Cardiac septum (tissue), 1 donor: Measurements from ENCODE around the gene FOXF1. TPM values are rescaled to one million over a fixed set of nuclear protein-coding genes. Genes with fewer than 3 reads are reported as not detected.

ENCODE experiments used
- DNase-seq: peaks from one replicate; pipeline ENCODE4 v3.0.0-alpha.2; 2020; ENCODE audit warnings: low spot score
- intact Hi-C: fragments of 100-400 bp; cut with DNase I; formaldehyde crosslinking; loops from one replicate; pipeline ENCODE4 v1.14.0; 2022
- total RNA-seq: library from RNA; stranded (reverse); fragmentation: NEBNext Ultra II Directional; extraction: Animal tissue kit (Norgen Biotek cat#: 25700); gene quantifications from one replicate; pipeline ENCODE4 v1.2.1, GENCODE V29; 2021
- donor health status: DM: no; HTN: no; CAD: no.

Gene FOXF1
- total RNA-seq, 1 donor from 2014 or later: 0.16 TPM

DNA sequence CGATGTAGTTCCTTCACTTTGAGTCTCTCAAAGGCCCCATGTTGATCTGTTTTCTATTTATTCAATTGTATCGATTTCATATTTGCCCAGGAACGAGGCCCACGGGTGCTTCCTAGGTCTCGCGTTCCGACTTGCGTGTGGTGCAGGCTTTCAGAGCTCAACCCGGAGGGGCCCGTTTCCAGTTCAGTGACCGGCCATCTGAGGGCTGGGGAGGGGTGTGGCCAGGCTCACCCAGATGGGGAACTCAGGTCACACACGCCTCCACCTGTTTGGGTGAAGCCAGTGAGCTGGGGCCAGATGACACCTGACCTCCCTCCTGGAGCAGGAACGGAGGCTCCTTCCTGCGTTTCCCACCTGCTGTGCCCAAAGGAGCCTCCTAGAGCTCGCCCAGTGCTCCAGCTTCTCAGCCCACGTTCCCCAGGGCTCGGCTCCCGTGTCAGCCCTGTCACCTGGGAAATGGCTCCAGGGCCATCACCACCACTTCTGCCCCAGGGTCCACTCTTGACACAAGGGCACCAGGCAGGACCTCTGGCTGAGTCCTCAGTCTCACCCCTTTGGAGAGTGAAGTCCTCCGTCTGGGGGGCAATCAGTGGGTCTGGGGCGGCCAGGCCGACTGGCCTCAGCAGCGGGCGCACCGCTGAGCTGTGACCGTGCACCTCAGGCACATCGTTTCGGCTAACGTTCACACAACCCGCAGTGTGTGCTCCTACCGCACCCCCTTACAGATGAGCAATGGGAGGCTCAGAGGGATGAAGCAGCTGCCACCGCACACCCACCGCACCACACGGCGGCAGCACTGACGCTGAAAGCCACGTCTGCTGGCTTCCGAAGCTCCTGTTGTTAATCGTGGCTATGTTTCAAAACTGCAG lies 18.0 kb downstream of the FOXF1 start:
- intact Hi-C loops: no loop called here
- no peak for DNase-seq

DNA sequence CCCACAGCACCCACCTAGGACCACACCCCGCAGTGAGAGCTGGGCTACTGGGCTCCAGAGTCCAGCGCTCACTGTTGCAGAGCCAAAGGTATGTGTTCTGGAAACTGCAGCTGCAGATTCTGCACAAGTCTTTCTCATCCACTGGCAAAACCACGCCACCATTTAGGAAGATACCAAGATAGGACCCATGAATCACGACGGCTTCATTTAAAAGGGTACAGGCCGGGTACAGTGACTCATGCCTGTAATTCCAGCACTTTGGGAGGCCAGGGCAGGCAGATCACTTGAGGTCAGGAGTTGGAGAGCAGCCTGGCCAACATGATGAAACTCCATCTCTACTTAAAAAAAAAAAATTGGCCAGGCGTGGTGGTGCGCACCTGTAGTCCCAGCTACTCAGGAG lies 18.8 kb downstream of the FOXF1 start:
- intact Hi-C loops: no loop called here
- no peak for DNase-seq

DNA sequence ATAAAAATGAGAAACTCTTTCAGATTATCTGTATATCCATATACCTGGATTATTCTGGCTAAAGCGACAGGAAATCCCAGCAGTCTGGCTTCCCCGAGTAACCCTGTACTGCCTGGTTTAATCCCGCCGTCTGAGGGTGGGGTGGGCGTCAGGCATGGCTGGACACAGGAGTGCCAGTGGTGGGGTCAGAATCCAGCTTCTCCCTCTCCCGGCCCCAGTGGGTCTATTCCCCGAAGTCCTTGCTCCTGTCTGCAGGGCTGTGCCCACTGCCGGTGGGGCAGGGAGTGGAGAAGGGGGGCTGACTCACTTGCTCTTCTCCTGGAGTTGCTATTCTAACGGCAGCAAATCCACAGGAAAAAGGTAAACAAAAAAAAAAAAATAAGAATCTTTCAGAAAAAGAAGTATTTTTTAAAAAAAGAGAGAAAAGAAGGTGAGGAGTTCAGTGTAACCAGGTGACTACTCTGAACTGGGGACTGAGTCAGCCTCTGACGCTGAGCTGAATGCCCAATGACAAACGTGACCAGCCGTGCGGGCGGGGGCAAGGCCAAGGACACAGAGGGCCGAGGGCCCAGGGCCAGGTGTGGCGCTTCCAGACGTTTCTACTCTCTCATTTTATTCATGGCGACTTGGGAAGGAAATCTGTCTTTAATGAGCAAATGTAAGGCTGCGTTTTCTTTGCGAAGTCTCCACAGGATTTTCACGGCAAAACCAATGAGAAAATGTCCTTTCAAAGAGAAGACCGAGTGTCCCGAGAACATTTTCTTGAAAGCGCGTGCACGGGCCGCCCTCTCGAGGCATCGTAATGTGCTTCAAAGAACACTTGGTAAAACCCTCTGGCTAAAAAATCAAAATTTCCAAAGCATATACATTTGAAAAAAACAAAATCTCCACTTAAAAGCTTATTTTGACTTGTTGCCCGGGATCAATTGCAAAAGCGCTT lies 20.2 kb downstream of the FOXF1 start:
- intact Hi-C loops: no loop called here
- DNase-seq: no peak

DNA sequence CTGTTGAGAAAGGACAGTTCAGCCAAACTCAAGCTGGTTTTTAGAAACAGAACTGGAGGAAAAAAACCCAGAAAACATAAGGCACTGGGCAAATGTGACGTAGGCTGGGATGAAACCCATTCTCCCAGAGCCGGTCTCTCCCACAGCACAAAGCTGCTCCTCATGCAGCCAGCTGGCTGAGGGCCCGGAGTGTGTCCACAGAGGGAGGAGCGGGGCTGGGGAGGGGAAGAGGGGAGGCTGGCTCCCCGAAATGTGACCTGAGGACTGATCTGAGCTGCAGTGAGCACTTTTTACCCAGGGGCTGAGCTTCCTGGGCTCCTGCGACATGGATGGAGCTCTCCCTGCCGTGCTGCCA lies 20.8 kb downstream of the FOXF1 start:
- intact Hi-C loops: no loop called here

DNA sequence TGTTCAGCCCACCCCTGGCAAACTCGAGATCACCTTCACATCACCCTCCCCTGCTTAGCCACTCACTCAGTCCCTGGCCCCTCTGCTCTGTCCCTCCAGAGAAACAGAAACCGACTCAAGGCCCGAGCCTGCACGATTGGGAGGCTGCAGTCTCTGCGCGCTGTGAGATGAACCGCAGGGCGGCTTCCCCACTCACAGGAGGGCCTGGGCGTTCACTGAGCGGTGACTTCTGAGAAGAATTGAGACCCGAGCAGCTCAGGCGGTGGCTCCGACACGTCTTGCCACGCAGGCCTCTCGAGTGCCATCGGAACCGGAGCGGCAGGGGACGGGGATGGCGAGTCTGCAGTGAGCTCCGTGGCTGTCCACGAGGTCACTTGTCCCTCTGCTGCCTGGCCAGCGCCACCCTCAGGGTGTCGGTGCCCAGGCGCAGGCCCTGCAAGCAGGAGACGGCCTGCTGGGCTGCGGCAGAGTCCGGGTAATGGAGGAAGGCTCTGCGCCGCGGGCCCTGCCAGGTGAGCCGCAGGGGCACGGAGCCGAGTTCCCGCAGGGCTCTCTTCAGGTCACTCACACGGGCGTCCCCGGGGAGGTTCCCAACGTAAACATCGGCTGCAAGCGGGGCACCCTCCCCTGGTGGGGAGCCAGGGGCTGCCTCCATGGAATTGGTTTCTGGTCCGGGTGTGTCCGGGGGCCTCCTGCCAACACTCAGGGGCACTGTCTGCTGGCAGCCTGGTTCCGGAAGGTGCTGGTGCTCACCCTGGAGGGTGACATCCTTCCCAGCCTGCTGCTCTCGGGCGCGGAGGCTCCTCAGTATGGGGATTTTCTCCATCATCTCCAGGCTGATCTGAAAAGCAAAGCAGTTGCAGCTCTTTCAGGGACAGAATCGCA lies 21.6 kb downstream of the FOXF1 start:
- no peak for DNase-seq
- intact Hi-C loops: no loop called here

More for the DNA sequence above, 20.8 kb downstream of the FOXF1 start:
- DNase-seq: no peak

DNA sequence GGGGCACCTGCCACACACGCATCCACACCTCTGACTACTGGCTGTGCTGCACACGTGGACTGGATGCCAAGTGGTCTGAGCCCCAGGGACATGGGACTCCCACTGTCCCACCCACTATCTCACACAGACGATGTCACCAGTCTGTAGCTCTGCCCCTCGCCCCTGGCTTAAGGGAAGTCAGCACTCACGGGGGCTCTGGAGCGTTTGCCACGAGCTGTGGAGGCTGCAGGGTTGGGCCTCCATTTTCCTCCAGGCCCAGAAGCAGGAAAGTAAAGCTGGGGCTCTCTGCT lies 22.1 kb downstream of the FOXF1 start:
- intact Hi-C loops: no loop called here
- DNase-seq: no peak

DNA sequence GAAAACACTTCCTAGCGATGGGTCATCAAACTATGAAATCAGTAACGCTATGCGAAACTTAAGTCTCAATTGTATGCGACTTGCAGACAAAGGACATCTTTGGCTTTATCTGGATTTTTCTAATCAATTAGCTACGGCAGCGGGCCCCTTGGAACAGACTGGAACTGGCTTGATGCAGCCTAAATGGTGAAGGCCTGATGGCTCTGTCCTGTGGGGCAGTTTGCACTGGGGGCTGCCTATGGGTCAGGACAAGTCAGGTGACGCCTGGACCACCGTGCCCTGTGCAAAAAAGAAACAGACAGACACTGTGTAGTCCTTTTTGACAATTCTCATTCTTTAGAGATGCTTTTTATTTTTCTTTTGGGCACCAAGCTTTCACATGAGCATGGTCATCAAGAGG lies 22.7 kb downstream of the FOXF1 start:
- intact Hi-C loops: no loop called here
- no peak for DNase-seq

DNA sequence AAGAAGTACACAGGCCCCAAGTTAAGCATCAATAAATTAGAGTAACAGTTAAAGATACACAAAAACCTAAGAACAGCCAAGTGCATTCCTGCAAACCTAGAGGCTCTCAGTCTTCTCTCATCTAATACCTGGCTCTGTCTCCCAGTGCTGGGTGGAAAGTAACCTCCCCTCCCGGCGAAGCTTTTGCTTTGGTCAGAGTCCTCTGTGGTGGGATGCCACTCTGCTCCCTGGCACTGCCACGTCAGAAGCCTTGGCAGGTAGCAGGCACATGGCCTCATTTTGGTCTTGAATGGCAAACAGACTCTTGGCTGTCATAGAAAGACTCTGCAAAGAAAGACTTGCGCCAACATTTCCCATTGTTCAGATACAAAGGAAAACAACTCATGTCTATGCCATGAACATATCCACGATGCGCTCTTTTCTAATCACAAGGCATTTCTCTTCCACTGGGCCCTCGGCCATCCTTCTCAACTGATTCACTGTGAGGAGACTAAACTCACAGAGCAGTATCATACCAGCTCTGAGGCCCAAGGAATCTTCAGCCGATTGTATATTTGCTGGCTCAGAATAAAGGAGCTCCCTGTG lies 23.5 kb downstream of the FOXF1 start:
- intact Hi-C loops: no loop called here
- DNase-seq: no peak

DNA sequence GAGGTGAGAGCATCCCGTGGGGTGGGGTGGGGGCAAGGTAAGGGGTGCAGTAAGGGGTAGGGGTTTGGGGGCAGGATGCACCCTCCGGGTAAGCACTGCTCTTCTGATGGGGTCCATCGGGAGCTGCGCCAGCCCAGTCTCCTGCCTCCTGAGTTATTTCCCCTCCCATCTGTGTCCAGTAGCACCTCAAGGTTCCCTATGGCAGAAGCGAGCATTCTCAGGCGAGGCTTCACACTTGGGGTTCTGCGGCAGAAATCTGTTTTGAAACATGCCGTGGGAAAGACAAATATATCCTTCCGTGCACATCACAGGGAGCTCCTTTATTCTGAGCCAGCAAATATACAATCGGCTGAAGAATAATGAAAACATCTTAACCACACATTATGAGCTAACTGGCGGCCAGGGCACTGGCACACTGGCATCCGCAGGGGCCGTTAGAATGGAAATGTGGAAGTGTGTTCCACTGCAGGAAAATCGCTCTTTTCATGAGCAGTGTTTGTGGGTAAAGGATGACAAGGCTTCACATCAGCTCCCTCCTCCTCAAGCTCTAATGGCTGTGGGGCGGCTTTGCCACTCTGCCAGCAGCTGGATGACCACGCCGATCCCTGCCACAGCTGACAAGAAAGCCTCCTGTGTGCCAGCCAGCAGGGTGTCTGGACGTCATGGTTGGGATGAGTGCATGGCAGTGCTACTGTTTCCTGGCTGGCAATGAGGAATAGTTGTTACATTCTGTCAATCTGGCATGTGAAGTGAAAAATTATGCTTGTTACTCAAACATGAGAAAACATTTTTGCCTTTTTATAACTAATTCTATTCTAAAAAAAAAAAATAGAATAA lies 24.7 kb downstream of the FOXF1 start:
- no peak for DNase-seq
- intact Hi-C loops: no loop called here

DNA sequence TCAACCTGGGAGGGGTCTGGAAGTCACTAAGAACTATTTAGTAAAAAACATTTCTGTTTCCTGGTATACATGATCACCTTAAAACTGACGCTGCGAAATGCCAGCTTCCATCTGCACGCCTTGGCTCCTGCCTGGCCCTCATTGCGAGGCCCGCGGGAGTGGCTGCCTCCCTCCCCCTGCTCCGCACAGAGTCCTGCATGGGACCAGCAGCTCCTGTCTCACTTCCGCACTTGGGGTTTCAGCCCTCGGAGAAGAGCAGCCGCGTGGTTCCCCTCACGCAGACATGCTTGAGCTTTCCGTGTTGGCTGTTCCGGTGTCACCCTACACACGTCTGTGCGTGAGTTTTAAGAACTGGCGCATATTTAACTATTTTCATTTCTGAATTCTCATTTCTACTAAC lies 26.3 kb downstream of the FOXF1 start:
- intact Hi-C loops: no loop called here
- DNase-seq: no peak

DNA sequence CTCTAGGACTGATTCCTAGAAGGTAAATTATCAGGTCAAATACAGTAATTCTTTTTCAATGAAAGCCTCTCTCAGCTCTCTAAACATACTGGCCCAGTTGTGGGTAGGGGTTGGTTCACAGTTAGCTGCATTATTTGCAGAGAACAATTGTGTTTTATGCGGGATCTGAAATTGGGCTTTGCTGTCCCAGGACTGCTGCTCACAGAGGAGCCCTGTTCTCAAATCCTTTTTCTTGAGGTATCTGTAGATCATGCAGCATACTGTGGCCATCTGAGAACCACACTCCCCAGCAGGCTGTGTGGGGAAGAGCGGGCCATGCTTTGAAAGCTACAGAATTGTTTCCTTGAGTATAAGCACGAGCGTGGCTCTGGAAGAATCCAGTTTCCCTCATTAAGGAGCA lies 27.2 kb downstream of the FOXF1 start:
- no peak for DNase-seq
- intact Hi-C loops: no loop called here

DNA sequence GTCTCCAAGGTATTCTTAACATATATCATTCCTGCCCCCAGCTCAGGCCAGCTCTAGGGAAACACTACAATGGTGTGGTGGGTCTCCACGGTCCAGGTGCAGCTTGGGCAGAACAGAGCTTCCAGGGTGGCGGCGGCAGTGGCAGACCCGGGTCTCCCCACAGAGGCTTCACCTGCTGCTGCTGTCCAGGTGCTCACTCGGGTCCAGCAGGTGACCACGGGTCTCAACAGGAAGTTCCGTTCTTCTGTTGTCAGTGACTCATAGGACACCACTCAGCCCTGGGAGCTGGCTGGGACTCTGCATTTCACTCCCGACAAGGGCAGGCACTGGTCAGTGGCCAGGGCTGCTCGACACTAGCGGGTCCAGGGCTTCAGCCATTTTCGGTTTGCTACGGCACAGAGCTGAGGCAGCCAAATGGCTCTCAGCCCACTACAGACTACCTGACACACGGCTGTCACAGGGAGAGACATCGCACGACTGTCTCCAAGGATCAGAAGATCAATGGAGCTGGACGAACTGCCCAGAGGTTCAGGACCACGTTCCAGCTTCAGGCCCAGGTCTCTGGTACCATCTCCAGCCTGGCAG lies 28.0 kb downstream of the FOXF1 start:
- DNase-seq: no peak
- intact Hi-C loops: no loop called here

DNA sequence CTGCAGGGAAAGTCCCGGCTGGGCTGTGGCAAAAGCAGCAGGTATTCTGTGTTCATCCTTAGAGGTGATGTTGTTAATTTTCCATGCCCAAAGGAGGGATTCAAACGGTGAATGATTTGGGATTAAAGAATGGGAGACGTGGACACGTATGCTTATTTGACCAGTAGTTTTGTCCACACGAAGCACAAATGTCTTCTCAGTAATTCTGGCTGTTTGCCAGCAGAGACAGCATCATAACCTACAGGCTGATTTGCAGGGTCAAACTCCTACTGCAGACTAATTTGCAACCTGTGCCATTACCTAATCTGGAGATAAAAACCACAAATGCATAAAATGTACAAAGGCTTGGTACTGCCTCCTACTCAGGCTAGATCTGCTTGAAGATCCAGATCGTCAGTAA lies 30.6 kb downstream of the FOXF1 start:
- DNase-seq: no peak
- intact Hi-C loops: no loop called here

DNA sequence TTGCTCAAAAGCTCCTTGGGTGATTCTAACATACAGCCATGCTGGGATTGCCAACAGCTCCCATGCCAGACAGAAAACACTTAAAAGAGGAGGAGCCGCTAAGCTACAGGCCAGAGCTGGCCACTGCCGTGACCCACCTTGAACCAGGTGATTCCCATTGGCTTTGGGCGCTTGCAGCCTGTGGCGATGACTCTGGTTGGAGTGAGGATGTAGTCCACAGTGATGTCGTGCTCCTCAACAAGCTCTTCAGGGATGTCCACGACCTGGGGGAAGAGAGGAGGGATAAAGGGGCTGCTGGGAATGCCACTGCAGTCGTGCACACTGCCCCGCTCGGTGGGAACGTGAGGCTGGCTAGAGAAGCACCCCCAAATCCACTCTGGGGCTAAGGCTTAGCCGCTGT lies 31.2 kb downstream of the FOXF1 start:
- intact Hi-C loops: no loop called here

DNA sequence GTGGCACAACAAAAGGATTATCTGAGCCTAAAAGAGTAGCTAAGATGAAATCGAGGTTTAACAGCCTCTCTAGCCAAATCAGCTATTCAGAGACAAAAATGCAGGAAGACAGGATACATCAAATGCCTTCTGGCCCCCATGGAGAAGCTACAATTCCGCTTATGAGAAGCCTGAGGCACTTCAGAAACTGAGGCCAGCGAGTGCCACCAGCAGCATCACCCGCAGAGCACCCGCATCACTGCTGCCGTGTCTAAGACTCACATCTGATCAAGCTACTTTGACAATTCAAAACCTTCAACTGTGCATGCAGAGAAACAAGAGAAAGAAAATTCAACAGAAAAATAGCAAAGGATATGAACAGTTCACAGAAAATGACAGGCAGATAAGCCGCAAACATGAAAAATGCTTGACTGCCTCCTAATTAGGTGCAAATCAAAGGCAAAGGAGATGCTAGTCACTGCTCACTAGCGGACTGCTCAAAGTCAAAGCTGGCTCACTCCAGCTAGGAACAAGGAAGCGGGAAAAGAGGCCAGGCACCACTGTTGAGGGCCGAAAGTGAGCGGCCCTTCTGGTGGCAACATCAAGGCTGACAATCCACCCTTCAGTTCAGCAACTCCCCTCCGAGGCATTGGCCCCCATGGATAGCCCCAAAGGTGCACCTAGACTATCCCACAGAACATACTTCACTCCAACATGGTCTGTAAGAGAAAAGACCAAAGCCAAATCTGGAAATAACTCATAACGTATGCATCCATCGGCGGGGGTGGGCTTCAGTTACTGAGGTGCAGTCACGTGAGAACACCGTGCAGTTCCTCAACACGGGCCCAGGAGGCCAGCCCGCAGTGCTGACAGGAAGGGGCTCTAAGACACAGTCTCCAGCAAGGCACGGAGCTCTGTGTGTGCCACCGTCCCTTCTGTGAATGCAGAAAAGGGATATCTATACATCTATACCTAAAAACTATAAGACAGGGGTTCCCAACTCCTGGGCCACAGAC lies 32.7 kb downstream of the FOXF1 start:
- DNase-seq: no peak
- intact Hi-C loops: no loop called here

More for the DNA sequence above, 31.2 kb downstream of the FOXF1 start:
- no peak for DNase-seq

DNA sequence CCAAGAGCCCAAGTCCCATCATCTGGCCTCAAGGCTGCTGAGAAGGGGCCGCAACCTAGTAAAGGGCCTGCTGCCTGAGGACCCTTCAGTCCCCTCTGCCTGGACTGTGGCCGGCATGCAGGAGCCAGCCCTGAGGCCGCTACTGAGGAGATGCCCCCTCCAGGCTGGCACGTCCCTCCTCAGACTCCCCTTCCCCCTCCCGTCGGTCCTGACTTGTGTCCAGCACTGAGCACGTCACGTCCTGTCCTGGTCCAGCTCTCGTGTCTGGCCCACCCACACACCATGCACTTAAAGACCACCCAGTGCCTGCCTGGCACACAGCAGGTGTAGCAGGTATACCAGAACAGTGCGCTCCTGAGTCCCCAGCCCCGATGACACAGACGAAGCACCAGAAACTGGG lies 35.2 kb downstream of the FOXF1 start:
- intact Hi-C loops: no loop called here
- DNase-seq: no peak

DNA sequence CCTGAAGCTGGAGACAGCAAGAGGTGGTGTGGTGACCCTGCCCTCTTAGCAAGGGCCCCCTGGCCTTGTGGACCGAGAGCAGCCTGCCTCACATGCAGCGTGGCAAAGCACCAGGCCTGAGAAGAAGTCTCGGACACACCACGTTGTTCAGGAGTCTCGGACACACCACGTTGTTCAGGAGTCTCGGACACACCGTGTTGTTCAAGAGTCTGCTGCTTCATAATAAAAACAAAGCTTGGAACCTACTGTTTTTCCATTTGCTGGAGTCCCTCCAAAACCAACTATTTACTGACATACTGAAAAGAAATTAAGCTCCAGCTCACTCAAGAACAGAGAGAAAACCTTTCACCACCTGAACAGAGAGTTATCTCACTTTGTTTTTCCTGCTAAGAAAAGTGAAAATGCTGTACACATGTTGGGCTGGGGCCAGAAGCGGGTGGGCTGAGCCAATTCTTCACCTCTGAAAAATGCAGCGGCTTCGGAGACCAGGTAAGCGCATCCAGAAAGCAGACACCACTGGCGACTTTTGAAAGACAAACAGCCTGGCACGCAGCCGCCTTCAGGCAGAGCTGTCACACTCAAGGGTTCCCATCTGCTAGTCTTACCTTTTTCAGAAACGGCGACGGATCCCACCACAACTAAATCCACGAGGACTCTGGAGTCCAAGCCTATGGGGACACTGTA lies 35.8 kb downstream of the FOXF1 start:
- no peak for DNase-seq
- intact Hi-C loops: no loop called here
